GM18909 (cell line): ENCODE results near the gene SEMA4C.

Experiments
- ATAC-seq: cut with Tn5 transposase; IDR thresholded peaks from one replicate; pipeline ENCODE4 v1.9.1; 2021; ENCODE audit warnings: mild to moderate bottlenecking; ENCODE audit not compliant: unreplicated experiment, poor library complexity

The SEMA4C gene

GRCh38 chr2:96848264-96848663, 21.6 kb downstream of the SEMA4C start:
- ATAC-seq = no peak

- no peak for ATAC-seq
Measured at GRCh38 chr2:96847586-96847985, 22.3 kb downstream of the SEMA4C start.

GRCh38 chr2:96846825-96847224, 23.1 kb downstream of the SEMA4C start:
- no peak for ATAC-seq

GRCh38 chr2:96844405-96844808, 25.5 kb downstream of the SEMA4C start:
- ATAC-seq = no peak

- ATAC-seq = no peak
Measured at GRCh38 chr2:96843538-96844268, 26.2 kb downstream of the SEMA4C start, which contains the start of gene ANKRD23. ANKRD23 (minus strand) TSS chr2:96844021; CDS start chr2:96843992, 29 bp downstream.

- ATAC-seq = no peak
Measured at GRCh38 chr2:96842600-96842999, 27.3 kb downstream of the SEMA4C start.

- ATAC-seq = no peak
Measured at GRCh38 chr2:96841701-96842495, 28.0 kb downstream of the SEMA4C start.

- ATAC-seq = no peak
Measured at GRCh38 chr2:96839875-96840850, 29.7 kb downstream of the SEMA4C start.

GRCh38 chr2:96839293-96839874, 30.5 kb downstream of the SEMA4C start:
- peak; percentile 74 for ATAC-seq

- ATAC-seq = peak; percentile 5
Measured at GRCh38 chr2:96838345-96839292, 31.3 kb downstream of the SEMA4C start.

- no peak for ATAC-seq
Measured at GRCh38 chr2:96837575-96837974, 32.3 kb downstream of the SEMA4C start.

- ATAC-seq = no peak
Measured at GRCh38 chr2:96835830-96836229, 34.0 kb downstream of the SEMA4C start.

GRCh38 chr2:96832754-96833507, 36.9 kb downstream of the SEMA4C start:
- no peak for ATAC-seq

- ATAC-seq = no peak
Measured at GRCh38 chr2:96832408-96832753, 37.5 kb downstream of the SEMA4C start.

- no peak for ATAC-seq
Measured at GRCh38 chr2:96831679-96832078, 38.2 kb downstream of the SEMA4C start.

- no peak for ATAC-seq
Measured at GRCh38 chr2:96830044-96830562, 39.8 kb downstream of the SEMA4C start.

- ATAC-seq = no peak
Measured at GRCh38 chr2:96828874-96829273, 41.0 kb downstream of the SEMA4C start.

GRCh38 chr2:96828436-96828835, 41.4 kb downstream of the SEMA4C start:
- ATAC-seq = no peak
